ENCODE data around the gene UPF1. TPM values are rescaled to one million over a fixed set of nuclear protein-coding genes. Genes with fewer than 3 reads are reported as not detected.
A peak's percentile ranks its signal among the peaks of the same experiment; 100 is the strongest.

Gene UPF1
- polyA plus RNA-seq, 3 donors = 2.6 to 43.7 (median 3.2) TPM

- H3K4me1 Mint-ChIP-seq = peaks cover 30% of the 10 kb centered on the region
- H3K27me3 Mint-ChIP-seq (ENCODE audit: low read depth in 3 of 3) = peaks cover 89 to 96% (median 94%) of the 10 kb centered on the region in 3 donors
- no peak for DNase-seq
- Histone ChIP-seq H4K20me1 (ENCODE audit: insufficient read depth, low read length) (no peaks in the 10 kb centered on the region), H3K27me3 (ENCODE audit: control insufficient read depth in 2 of 2, insufficient read depth in 2 of 2, low read length in 2 of 2) (peaks cover 45 to 90% of the 10 kb centered on the region in 2 donors), H3K4me3 (replicated peaks in 1 of 3; ENCODE audit: low read depth in 2 of 3, low read length in 3 of 3) (no peak overlapping the region), H2AFZ (ENCODE audit: insufficient read depth, low read depth, low read length, poor library complexity, severe bottlenecking) (no peak overlapping the region), H3K9me3 (replicated peaks in 1 of 2; ENCODE audit: control insufficient read depth in 1 of 2, insufficient read depth in 1 of 2, low read length in 2 of 2) (peaks cover 0 to 14% of the 10 kb centered on the region in 2 donors), H3K4me1 (ENCODE audit: control insufficient read depth in 1 of 2, insufficient read depth in 2 of 2, low read length in 2 of 2) (peaks cover 15 to 33% of the 10 kb centered on the region in 2 donors), H3K79me2 (ENCODE audit: insufficient read depth, low read length) (no peaks in the 10 kb centered on the region), H3K9ac (ENCODE audit: insufficient read depth, low read length, poor library complexity, severe bottlenecking) (no peak overlapping the region), H3K4me2 (replicated peaks; ENCODE audit: extremely low read depth, low read length, poor library complexity, severe bottlenecking) (no peak overlapping the region), H3K27ac (ENCODE audit: low read depth in 1 of 2, low read length in 2 of 2) (no peak overlapping the region), H3K36me3 (replicated peaks in 1 of 2; ENCODE audit: control insufficient read depth in 1 of 2, insufficient read depth in 2 of 2, low read length in 2 of 2) (no peaks in the 10 kb centered on the region)
- H3K36me3 Mint-ChIP-seq = peaks cover 5 to 9% of the 10 kb centered on the region in 2 donors
- H3K27ac Mint-ChIP-seq = peak overlapping the region in 1 of 7 donors; percentile 52
- intact Hi-C loops (cut with micrococcal nuclease) = no loop called here
- peak overlapping the region in 1 of 2 donors; percentile 71 for H3K4me3 Mint-ChIP-seq
- 86% methylated on average over 1 of the region's 3 CpGs for WGBS (ENCODE audit: insufficient coverage)
- peaks cover 0 to 34% (median 17%) of the 10 kb centered on the region in 7 donors for H3K9me3 Mint-ChIP-seq
- no peak for TF ChIP-seq CTCF (IDR thresholded peaks at IDR 0.05)
These were observed 39.1 kb upstream of the UPF1 start for GRCh38 chr19:18792661-18793060.

- Histone ChIP-seq H2AFZ (ENCODE audit: insufficient read depth, low read depth, low read length, poor library complexity, severe bottlenecking) (no peak overlapping the region), H4K20me1 (ENCODE audit: insufficient read depth, low read length) (no peaks in the 10 kb centered on the region), H3K4me3 (replicated peaks in 1 of 3; ENCODE audit: low read depth in 2 of 3, low read length in 3 of 3) (no peak overlapping the region), H3K4me2 (replicated peaks; ENCODE audit: extremely low read depth, low read length, poor library complexity, severe bottlenecking) (no peak overlapping the region), H3K9me3 (replicated peaks in 1 of 2; ENCODE audit: control insufficient read depth in 1 of 2, insufficient read depth in 1 of 2, low read length in 2 of 2) (peaks cover 0 to 12% of the 10 kb centered on the region in 2 donors), H3K9ac (ENCODE audit: insufficient read depth, low read length, poor library complexity, severe bottlenecking) (no peak overlapping the region), H3K4me1 (ENCODE audit: control insufficient read depth in 1 of 2, insufficient read depth in 2 of 2, low read length in 2 of 2) (peaks cover 15 to 26% of the 10 kb centered on the region in 2 donors), H3K27me3 (ENCODE audit: control insufficient read depth in 2 of 2, insufficient read depth in 2 of 2, low read length in 2 of 2) (peaks cover 45 to 86% of the 10 kb centered on the region in 2 donors), H3K79me2 (ENCODE audit: insufficient read depth, low read length) (no peaks in the 10 kb centered on the region), H3K36me3 (replicated peaks in 1 of 2; ENCODE audit: control insufficient read depth in 1 of 2, insufficient read depth in 2 of 2, low read length in 2 of 2) (no peaks in the 10 kb centered on the region), H3K27ac (ENCODE audit: low read depth in 1 of 2, low read length in 2 of 2) (no peak overlapping the region)
- H3K36me3 Mint-ChIP-seq = peaks cover 5 to 9% of the 10 kb centered on the region in 2 donors
- WGBS (ENCODE audit: insufficient coverage) = 86% methylated on average over 11 of the region's 13 CpGs
- peaks cover 87 to 96% (median 90%) of the 10 kb centered on the region in 3 donors for H3K27me3 Mint-ChIP-seq (ENCODE audit: low read depth in 3 of 3)
- peak overlapping the region in 1 of 7 donors; percentile 52 for H3K27ac Mint-ChIP-seq
- H3K4me1 Mint-ChIP-seq = peaks cover 23% of the 10 kb centered on the region
- H3K9me3 Mint-ChIP-seq = peaks cover 0 to 28% (median 13%) of the 10 kb centered on the region in 7 donors
- intact Hi-C loops (cut with micrococcal nuclease) = no loop called here
- H3K4me3 Mint-ChIP-seq = peak overlapping the region in 1 of 2 donors; percentile 71
- TF ChIP-seq CTCF (IDR thresholded peaks at IDR 0.05) = no peak
- DNase-seq = no peak
These were observed 38.4 kb upstream of the UPF1 start for GRCh38 chr19:18793144-18794028.

Measured in CD14-positive monocyte (primary cell).